Cardiac septum (tissue), 1 donor: Measurements from ENCODE around the gene ANKRD30A. TPM values are rescaled to one million over a fixed set of nuclear protein-coding genes. Genes with fewer than 3 reads are reported as not detected.
"Not testable (repeated sequence)": the region's sequence is repeated elsewhere in the genome, so short reads cannot be mapped to it uniquely, and the experiment has no call there.

Experiments used
- DNase-seq: peaks from one replicate; pipeline ENCODE4 v3.0.0-alpha.2; 2020; ENCODE audit warnings: low spot score
- intact Hi-C: fragments of 100-400 bp; cut with DNase I; formaldehyde crosslinking; loops from one replicate; pipeline ENCODE4 v1.14.0; 2022
- long read RNA-seq: library from polyadenylated mRNA; unstranded; transcript quantifications from one replicate; pipeline ENCODE4 v2.0.0, GENCODE V29; 2021
- total RNA-seq: library from RNA; stranded (reverse); fragmentation: NEBNext Ultra II Directional; extraction: Animal tissue kit (Norgen Biotek cat#: 25700); gene quantifications from one replicate; pipeline ENCODE4 v1.2.1, GENCODE V29; 2021
- donor health status: DM: no; HTN: no; CAD: no.

ANKRD30A gene, protein sequence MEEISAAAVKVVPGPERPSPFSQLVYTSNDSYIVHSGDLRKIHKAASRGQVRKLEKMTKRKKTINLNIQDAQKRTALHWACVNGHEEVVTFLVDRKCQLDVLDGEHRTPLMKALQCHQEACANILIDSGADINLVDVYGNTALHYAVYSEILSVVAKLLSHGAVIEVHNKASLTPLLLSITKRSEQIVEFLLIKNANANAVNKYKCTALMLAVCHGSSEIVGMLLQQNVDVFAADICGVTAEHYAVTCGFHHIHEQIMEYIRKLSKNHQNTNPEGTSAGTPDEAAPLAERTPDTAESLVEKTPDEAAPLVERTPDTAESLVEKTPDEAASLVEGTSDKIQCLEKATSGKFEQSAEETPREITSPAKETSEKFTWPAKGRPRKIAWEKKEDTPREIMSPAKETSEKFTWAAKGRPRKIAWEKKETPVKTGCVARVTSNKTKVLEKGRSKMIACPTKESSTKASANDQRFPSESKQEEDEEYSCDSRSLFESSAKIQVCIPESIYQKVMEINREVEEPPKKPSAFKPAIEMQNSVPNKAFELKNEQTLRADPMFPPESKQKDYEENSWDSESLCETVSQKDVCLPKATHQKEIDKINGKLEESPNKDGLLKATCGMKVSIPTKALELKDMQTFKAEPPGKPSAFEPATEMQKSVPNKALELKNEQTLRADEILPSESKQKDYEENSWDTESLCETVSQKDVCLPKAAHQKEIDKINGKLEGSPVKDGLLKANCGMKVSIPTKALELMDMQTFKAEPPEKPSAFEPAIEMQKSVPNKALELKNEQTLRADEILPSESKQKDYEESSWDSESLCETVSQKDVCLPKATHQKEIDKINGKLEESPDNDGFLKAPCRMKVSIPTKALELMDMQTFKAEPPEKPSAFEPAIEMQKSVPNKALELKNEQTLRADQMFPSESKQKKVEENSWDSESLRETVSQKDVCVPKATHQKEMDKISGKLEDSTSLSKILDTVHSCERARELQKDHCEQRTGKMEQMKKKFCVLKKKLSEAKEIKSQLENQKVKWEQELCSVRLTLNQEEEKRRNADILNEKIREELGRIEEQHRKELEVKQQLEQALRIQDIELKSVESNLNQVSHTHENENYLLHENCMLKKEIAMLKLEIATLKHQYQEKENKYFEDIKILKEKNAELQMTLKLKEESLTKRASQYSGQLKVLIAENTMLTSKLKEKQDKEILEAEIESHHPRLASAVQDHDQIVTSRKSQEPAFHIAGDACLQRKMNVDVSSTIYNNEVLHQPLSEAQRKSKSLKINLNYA (N-terminal part only)
- total RNA-seq, result not detected
- long read RNA-seq, result 0 reads

DNA sequence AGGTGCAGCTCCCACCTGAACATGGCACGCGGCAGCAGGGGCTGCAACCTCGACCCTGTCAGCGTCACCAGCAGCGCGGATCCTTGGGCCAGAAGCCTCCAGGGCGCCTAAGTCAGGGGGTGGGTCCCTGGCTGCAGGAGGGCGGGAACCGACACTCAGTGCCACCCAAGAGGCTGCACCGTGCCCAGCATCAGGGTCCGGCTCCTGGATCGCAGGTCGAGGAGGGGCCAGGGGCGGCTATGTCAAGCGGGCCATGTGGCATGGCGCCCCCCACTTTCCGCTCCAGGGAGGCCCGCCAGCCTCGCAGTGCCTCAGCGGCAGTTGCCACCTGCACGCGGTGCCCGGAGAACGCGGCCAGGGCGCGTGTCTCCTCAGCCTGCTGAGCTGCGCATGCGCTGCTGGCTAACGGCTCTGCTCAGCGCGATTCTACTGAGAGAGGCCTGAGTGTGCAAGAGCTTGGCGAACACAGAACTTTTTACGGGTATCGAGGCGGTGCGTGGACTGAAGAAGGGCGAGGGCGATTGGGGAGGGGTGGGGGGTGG lies at the start of gene ANKRD30A:
Gene ANKRD30A, plus strand, starts transcription at position 408 of the 542 bp plus-strand sequence. CDS start 190 bp downstream, outside the sequence.
- DNase-seq, result no peak

GRCh38 chr10:37076083-37076482 lies 49.3 kb upstream of the ANKRD30A start:
- intact Hi-C loops, DNase-seq: not testable (repeated sequence)

More for the DNA sequence above, at the start of gene ANKRD30A:
- intact Hi-C loops, result no loop called here

DNA sequence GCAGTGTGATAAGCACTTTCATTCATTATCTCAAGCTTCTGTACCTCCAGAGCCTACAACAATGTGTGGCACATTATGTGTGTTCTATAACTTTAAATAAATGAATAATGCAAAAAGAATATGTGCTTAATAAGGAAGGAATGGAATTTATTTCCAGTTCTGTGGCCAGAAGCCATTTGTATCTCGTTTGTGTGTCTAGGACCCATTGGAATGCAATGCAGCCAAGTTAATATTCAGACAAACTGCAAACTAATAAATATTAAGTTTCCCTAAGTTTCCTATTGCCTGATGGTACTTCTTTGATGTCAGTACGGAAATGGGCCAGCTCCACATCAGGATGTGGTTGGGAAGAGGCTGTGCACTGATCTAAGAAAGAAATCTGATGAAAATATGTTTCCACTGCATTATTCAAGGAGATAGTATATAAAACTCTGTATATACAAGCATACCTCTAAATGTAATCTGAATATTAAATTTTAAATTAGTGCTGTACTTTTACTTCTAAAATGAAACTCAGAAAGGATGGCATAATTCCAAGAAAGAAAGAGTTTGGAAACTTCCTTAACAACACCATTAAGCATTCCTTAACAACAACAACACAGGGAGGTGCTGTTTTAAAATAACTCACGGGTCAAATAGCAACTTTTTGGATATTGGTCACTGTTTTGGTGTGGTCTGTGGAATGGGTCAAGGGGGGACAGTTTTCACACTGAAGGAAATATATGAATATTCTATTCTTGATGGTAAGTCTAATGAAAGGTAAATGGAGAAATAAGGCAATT lies 29.4 kb upstream of the ANKRD30A start:
- DNase-seq, result no peak
- intact Hi-C loops, result no loop called here

DNA sequence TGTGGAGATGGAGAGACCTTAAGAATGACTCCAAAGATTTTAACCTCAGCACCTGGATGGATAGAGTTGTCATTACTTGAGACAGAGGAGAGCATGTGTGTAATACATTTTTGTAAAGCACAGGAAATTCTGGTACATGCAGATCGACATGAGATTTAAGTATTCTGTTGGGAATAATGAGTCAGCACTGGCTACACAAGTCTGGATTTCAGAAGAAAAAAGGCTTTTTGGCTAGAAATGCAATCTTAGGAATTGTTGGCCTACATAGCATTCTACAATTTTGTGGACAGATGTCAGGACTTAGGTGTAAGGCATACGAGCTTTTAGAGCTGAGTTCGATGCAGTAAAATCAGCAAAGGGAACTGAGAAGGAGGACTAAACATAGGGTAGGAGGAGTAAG lies 24.1 kb upstream of the ANKRD30A start:
- DNase-seq, result no peak
- intact Hi-C loops, result no loop called here

- no peak for DNase-seq
Measured at GRCh38 chr10:37109000-37109399, 16.4 kb upstream of the ANKRD30A start.

DNA sequence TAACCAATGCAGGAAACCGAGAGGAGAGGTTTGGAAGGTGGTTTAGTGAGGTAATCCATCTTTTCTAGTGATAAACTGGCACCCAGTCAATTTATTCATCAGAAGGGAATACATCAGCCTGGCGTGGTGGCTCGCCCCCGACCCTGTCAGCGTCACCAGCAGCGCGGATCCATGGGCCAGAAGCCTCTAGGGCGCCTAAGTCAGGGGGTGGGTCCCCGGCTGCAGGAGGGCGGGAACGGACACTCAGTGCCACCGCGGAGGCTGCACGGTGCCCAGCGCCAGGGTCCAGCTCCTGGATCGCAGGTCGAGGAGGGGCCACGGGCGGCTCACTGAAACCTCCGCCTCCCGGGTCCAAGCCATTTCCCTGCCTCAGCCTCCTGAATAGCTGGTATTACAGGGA lies 866 bp upstream of the ANKRD30A start:
- DNase-seq, result no peak
- intact Hi-C loops, result no loop called here

More at GRCh38 chr10:37109000-37109399, 16.4 kb upstream of the ANKRD30A start:
- intact Hi-C loops, result no loop called here

GRCh38 chr10:37125921-37126320 lies 523 bp downstream of the ANKRD30A start:
- intact Hi-C loops, result no loop called here

DNA sequence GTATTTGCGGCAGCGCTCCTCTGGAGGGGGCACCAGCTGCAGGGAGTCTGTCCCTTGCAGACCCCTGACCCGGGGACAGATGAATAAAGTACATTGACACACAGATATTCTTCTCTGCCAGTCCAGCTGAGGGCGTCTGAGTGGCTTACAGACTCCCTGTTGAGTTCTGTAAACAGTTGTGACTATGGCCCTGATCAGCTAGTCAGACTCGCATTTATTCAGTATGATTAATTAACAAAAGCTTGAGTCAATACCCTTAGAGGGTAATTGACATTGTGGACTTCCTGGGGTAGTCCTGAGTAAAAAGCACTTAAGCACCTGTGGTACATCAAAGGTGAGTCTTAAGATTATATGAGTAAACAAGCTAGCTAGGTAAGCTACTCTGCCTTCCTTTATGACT lies 21.0 kb downstream of the ANKRD30A start:
- DNase-seq, result no peak
- intact Hi-C loops, result no loop called here

More at GRCh38 chr10:37125921-37126320, 523 bp downstream of the ANKRD30A start:
- DNase-seq, result no peak

GRCh38 chr10:37162430-37162829 lies 37.0 kb downstream of the ANKRD30A start:
- intact Hi-C loops, result not testable (repeated sequence)

GRCh38 chr10:37171945-37172344 lies 46.5 kb downstream of the ANKRD30A start:
- DNase-seq, intact Hi-C loops: not testable (repeated sequence)

More at GRCh38 chr10:37162430-37162829, 37.0 kb downstream of the ANKRD30A start:
- DNase-seq, result not testable (repeated sequence)

DNA sequence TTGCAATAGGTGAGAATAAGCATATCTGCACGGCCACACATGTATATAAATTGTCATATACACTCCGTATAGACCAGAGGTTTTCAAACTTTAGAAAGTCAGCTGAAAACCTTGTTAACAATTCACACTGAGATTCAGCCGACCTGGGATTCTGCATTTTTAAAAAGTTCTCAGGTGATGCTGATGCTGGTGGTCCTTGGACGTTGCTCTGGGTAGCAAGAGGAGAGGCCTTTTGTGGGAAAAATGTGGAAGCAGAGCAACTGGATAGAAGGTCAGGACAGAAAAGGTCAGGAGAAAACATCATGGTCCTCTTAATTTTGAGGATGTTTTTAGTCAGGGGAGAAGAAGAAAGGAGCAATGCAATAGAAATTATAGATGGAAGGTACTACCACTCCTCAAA lies 52.9 kb downstream of the ANKRD30A start:
- intact Hi-C loops, DNase-seq: not testable (repeated sequence)

GRCh38 chr10:37182719-37183118 lies 57.3 kb downstream of the ANKRD30A start:
- DNase-seq, intact Hi-C loops: not testable (repeated sequence)

DNA sequence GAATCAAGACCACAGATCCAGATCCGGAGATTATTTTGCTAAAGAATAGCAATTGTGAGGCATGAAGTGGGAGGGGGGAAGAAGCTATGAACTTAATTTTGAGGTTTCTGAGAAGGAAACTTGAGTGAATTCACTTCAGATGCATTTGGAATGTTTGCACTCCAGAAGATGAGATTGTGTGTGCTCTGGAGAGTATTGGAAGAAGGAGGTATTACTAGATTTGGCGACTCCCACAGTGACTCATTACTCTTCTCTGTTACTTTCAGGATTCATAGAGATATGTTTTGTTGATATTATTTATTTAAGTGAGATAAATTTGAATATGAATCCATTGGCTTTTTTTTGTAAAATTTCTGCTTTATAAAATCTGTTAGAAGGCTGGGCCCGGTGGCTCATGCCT lies 80.7 kb downstream of the ANKRD30A start:
- intact Hi-C loops, result no loop called here
- no peak for DNase-seq

GRCh38 chr10:37220866-37221265 lies 95.5 kb downstream of the ANKRD30A start:
- no peak for DNase-seq
- intact Hi-C loops, result no loop called here

DNA sequence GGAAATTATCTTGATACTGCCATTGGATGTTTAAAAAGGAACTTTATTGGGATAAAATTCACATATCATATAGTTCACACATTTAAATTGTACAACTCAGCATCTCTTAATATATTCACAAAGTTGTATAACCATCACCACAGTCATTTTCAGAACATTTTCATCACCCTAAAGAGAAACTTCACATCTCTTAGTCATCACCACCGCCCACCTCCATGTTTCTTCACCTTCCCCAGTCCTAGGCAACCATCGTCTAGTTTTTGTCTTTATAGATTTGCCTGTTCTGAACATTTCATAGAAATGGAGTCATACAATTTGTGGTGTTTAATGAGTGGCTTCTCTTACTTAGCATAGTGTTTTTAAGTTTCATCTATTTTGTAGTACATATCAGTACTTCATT lies 96.6 kb downstream of the ANKRD30A start:
- no peak for DNase-seq
- intact Hi-C loops, result no loop called here

DNA sequence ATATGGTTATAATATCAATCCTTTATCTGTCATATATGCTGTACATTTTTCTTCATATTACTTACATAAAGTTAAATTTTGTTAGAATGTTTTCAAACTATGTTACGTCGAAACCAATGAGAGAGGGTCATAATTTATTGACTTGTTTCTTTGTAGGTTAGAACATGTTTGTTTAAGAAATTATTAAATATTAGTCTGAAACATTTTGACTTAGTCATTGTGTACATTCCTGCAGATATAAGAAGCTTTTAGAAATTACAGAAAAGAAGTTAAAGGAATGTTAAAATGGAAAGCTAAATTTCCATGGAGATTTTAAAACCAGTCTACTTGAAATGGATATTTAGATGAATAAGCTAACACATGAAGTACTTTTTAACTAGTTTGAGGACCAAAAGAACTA lies 99.8 kb downstream of the ANKRD30A start:
- no peak for DNase-seq
- intact Hi-C loops, result no loop called here

GRCh38 chr10:37226524-37226923 lies 101.1 kb downstream of the ANKRD30A start:
- intact Hi-C loops, result no loop called here
- no peak for DNase-seq

DNA sequence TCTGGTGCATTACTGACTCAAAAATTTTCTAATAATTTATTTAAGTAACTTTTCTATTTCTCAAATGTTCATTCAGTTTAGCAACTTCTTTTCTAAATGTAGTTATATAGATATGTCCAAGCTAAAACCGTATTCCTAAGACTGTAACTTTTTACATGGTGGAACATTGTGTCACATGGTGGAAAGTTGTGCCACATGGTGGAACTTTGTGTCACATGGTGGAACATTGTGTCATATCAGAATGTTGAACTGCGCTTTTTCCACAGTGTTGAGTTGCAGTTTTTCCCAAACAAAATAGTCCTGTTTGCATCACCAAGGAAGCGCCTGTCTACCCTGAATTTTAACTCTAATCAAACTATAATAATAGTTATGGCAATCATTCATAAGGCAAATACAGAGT lies 109.3 kb downstream of the ANKRD30A start:
- no peak for DNase-seq
- intact Hi-C loops, result no loop called here
